Endothelial cell of umbilical vein (primary cell): Measurements from ENCODE around the gene PSMA6. TPM values are rescaled to one million over a fixed set of nuclear protein-coding genes. Genes with fewer than 3 reads are reported as not detected.

Source experiments
- BruUV-seq: library from RNA; stranded (reverse); fragments of 400-500 nt; replicated peaks from 2 replicates; lab custom pipeline; 2021; lab: Mats Ljungman, UMichigan
- CTCF ChIA-PET: fragments of 300-600, 350-600 bp; sonication (Branson Sonifier 250); formaldehyde crosslinking; loops from one replicate; lab custom pipeline; 2021; ENCODE audit warnings: antibody characterized with exemption, inconsistent platforms; lab: Charles Lee
- POLR2A ChIA-PET: fragments of 300-600, 350-600 bp; sonication (Branson Sonifier 250); formaldehyde crosslinking; loops from one replicate; lab custom pipeline; 2021; ENCODE audit warnings: antibody characterized with exemption, inconsistent platforms; lab: Charles Lee
- DNase-seq: peaks from one replicate; pipeline ENCODE4 v3.0.0-alpha.2; 2011; ENCODE audit warnings: low read depth, low spot score
- FAIRE-seq: peaks from 2 replicates; lab custom pipeline; 2011; peaks lifted over from hg19 to GRCh38; lab: Jason Lieb, UNC
- H2AFZ ChIP-seq: 2 replicates; pipeline ENCODE4 v1.6.0; 2012; ENCODE audit warnings: low read depth, low read length, control low read depth, inconsistent platforms
- H3K27ac ChIP-seq: 2 replicates; pipeline ENCODE4 v1.5.1; 2011; ENCODE audit warnings: low read depth, mild to moderate bottlenecking, control low read depth, low read length, moderate library complexity; ENCODE audit not compliant: insufficient read depth
- H3K27me3 ChIP-seq, 2 experiments: 2 replicates each; pipeline versions ENCODE4 v1.6.0 to v1.6.1; 2011; ENCODE audit warnings: low read length in 2 of 2, mixed read lengths in 1 of 2; ENCODE audit not compliant: control insufficient read depth in 2 of 2, insufficient read depth in 2 of 2
- H3K36me3 ChIP-seq, 2 experiments: 2 replicates in 1 of 2; 3 replicates in 1 of 2; pipeline ENCODE4 v1.5.1; 2011; ENCODE audit warnings: low read length in 2 of 2, mild to moderate bottlenecking in 1 of 2, moderate library complexity in 1 of 2; ENCODE audit not compliant: control insufficient read depth in 2 of 2, insufficient read depth in 2 of 2; ENCODE audit errors: extremely low read depth in 1 of 2
- H3K4me1 ChIP-seq: 3 replicates; pipeline ENCODE4 v1.5.1; 2011; ENCODE audit warnings: mild to moderate bottlenecking, low read length; ENCODE audit not compliant: control insufficient read depth, insufficient read depth; ENCODE audit errors: extremely low read depth
- H3K4me2 ChIP-seq: 2 replicates; pipeline ENCODE4 v1.6.1; 2011; ENCODE audit warnings: low read length, control low read depth, mixed read lengths; ENCODE audit not compliant: insufficient read depth
- H3K4me3 ChIP-seq, 3 experiments: fragments of 200-600 bp in 1 of 3; sonication (generic), shearing (Covaris generic) in 1 of 3; replicated peaks in 1 of 3; 2 replicates each; pipeline ENCODE4 v1.5.1; 2011 to 2016; ENCODE audit warnings: control low read depth in 3 of 3, low read length in 3 of 3, mild to moderate bottlenecking in 2 of 3, inconsistent platforms in 1 of 3, low read depth in 1 of 3, moderate library complexity in 1 of 3; ENCODE audit not compliant: insufficient read depth in 1 of 3
- H3K79me2 ChIP-seq: 2 replicates; pipeline ENCODE4 v1.6.0; 2012; ENCODE audit warnings: low read length, inconsistent platforms; ENCODE audit not compliant: control insufficient read depth, insufficient read depth
- H3K9ac ChIP-seq: replicated peaks from 2 replicates; pipeline ENCODE3; 2011; ENCODE audit warnings: low read length, control low read depth; ENCODE audit not compliant: insufficient read depth; ENCODE audit errors: extremely low read depth
- H3K9me1 ChIP-seq: replicated peaks from 3 replicates; pipeline ENCODE4 v1.6.0; 2011; ENCODE audit warnings: mild to moderate bottlenecking, low read length; ENCODE audit not compliant: control insufficient read depth, insufficient read depth; ENCODE audit errors: extremely low read depth
- H3K9me3 ChIP-seq: replicated peaks from 2 replicates; pipeline ENCODE4 v1.5.1; 2012; ENCODE audit warnings: low read length, inconsistent platforms; ENCODE audit not compliant: control insufficient read depth, insufficient read depth
- H4K20me1 ChIP-seq: replicated peaks from 2 replicates; pipeline ENCODE3; 2011; ENCODE audit warnings: mild to moderate bottlenecking, low read length; ENCODE audit not compliant: control insufficient read depth, insufficient read depth; ENCODE audit errors: extremely low read depth
- EZH2 ChIP-seq: IDR thresholded peaks from 2 replicates; pipeline ENCODE4 v1.6.1; 2012; ENCODE audit warnings: borderline replicate concordance, low read depth, mild to moderate bottlenecking, moderate library complexity, low read length, inconsistent platforms; ENCODE audit not compliant: severe bottlenecking
- FOS ChIP-seq: IDR thresholded peaks from 2 replicates; pipeline ENCODE4 v1.6.1; 2011; ENCODE audit warnings: mild to moderate bottlenecking, low read length, moderate library complexity, borderline replicate concordance; ENCODE audit not compliant: insufficient read depth
- GATA2 ChIP-seq: IDR thresholded peaks from 2 replicates; pipeline ENCODE4 v1.7.0; 2011; ENCODE audit warnings: low read depth, mild to moderate bottlenecking, moderate library complexity, mixed read lengths, low read length; ENCODE audit not compliant: insufficient read length, insufficient read depth
- JUN ChIP-seq: IDR thresholded peaks from 2 replicates; pipeline ENCODE4 v1.6.1; 2011; ENCODE audit warnings: borderline replicate concordance, low read depth; ENCODE audit not compliant: insufficient read length, insufficient read depth
- MAX ChIP-seq: IDR thresholded peaks from 2 replicates; pipeline ENCODE4 v1.6.1; 2011; ENCODE audit not compliant: insufficient read depth, insufficient read length
- MYC ChIP-seq: IDR thresholded peaks from one replicate; pipeline ENCODE4 v1.6.1; 2011; ENCODE audit warnings: mild to moderate bottlenecking, low read depth, low read length
- dilution Hi-C: fragments of 300-500 bp; cut with MboI; formaldehyde crosslinking; loops from one replicate; pipeline ENCODE4 v1.15.0; 2019; ENCODE audit warnings: low sequenced_read_pairs; ENCODE audit not compliant: extremely low pct_ligation_motif_present
- intact Hi-C: fragments of 100-400 bp; cut with micrococcal nuclease; formaldehyde crosslinking; loops from one replicate; pipeline ENCODE4 v1.10.0; 2022
- polyA plus RNA-seq, 4 experiments: library from polyadenylated mRNA; depleted of rRNA in 3 of 4; stranded (reverse) in 3 of 4; unstranded in 1 of 4; fragments of >200 nt; gene quantifications; 2 replicates each; pipeline versions ENCODE4 v1.2.1 to v1.2.3, GENCODE V29; 2011 to 2012; ENCODE audit warnings: missing spikeins in 1 of 4
- total RNA-seq: library from RNA; stranded (reverse); gene quantifications from 2 replicates; pipeline ENCODE4 v1.2.3, GENCODE V29; 2021

PSMA6 gene
- total and polyA plus RNA-seq, 2 donors (not counting 3 experiments of a cell fraction or from before 2014, with no cell fraction given), result 170 to 197 TPM

DNA sequence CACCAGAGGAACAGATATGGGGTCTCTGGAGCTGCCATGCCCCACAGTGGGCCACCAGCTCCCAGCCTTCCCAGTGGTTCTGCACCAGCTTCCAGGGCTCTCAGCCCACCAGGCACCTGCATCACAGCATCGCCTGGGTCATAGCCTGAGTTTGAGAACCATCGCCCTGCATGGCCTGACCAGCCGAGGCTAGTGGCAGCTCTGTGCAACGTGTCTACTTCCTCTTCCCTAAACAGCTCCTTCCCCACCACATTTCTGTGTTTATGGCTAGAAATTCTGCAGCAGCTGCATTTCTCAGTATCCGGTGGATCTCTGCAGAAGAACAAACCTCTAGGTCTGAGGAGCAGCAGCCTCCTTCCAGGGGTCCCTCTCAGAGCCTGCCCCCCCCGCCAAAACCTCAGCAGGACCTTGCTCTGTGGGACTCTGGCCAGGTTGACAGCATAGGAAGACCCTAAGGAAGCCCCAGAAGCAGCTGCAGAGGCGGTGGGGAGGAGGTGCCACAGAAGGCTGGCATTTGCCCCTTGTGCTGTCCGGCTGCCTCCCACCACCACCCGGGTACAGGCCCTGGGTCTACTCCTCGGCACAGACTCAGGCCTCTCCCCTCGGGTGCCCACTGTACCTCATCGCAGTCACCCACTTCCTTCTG, 47.7 kb downstream of the PSMA6 start:
- H3K9me3 ChIP-seq, result no peaks in the 10 kb centered on the region
- H3K4me3 ChIP-seq, result no peak overlapping the region
- no peak overlapping the region for H3K9ac ChIP-seq
- POLR2A ChIA-PET, result no interaction called here
- H3K36me3 ChIP-seq, result no peaks in the 10 kb centered on the region
- H2AFZ ChIP-seq, result no peak overlapping the region
- dilution Hi-C loops, result no loop called here
- H3K79me2 ChIP-seq, result no peaks in the 10 kb centered on the region
- H3K27ac ChIP-seq, result no peak overlapping the region
- TF ChIP-seq FOS (no peak), JUN (no peak), MAX (no peak), EZH2 (no peak), MYC (no peak), GATA2 (no peak)
- no peaks in the 10 kb centered on the region for H3K27me3 ChIP-seq
- no peak for FAIRE-seq
- intact Hi-C loops, result loop anchor here (5.0 kb wide), 1 partner anchor 48 kb away; the partner anchor contains the start of gene PSMA6
- H4K20me1 ChIP-seq, result no peaks in the 10 kb centered on the region
- no peak overlapping the region for H3K4me2 ChIP-seq
- H3K9me1 ChIP-seq, result no peaks in the 10 kb centered on the region
- CTCF ChIA-PET, result interaction anchor here (1.6 kb wide), 1 partner anchor 60 kb away, joined by 3 read pairs; no protein-coding TSS in a partner anchor
- BruUV-seq, result no TSS peak
- peaks cover 33% of the 10 kb centered on the region for H3K4me1 ChIP-seq
- DNase-seq, result no peak
